ENCODE measurements around the gene MAP1LC3B2. TPM values are rescaled to one million over a fixed set of nuclear protein-coding genes. Genes with fewer than 3 reads are reported as not detected.
A peak's percentile ranks its signal among the peaks of the same experiment; 100 is the strongest.

The MAP1LC3B2 gene
- total and polyA plus RNA-seq, 2 donors from 2014 or later = 2.1 to 4.5 TPM

- FAIRE-seq (no peak), DNase-seq (peak in 1 of 5 donors; percentile 41)
- intact Hi-C loops (cut with DNase I) = loop anchor here (10.0 kb wide), 2 partner anchors 330 to 610 kb away; partner anchors contain the start of gene MED13L
- no peak for TF ChIP-seq CTCF (IDR thresholded peaks at IDR 0.05; ENCODE audit: borderline replicate concordance, extremely low read depth, insufficient read depth)
- Histone ChIP-seq H3K9me3 (ENCODE audit: control insufficient read depth in 2 of 3, insufficient read depth in 1 of 3, low read length in 3 of 3) (no peaks in the 10 kb centered on the region), H3K36me3 (ENCODE audit: control insufficient read depth in 2 of 3, insufficient read depth in 3 of 3, low read length in 3 of 3) (no peaks in the 10 kb centered on the region), H3K27me3 (ENCODE audit: control insufficient read depth, insufficient read depth, low read length) (no peaks in the 10 kb centered on the region), H3K9ac (ENCODE audit: low read length in 3 of 3) (no peak overlapping the region), H3K4me3 (ENCODE audit: low read length in 3 of 3) (no peak overlapping the region), H3K27ac (ENCODE audit: low read depth in 2 of 2, low read length in 2 of 2) (no peak overlapping the region), H3K4me1 (ENCODE audit: control insufficient read depth in 2 of 3, insufficient read depth in 2 of 3, low read depth in 1 of 3, low read length in 3 of 3) (peaks cover 0 to 4% (median 2%) of the 10 kb centered on the region in 3 donors)
These were observed 45.2 kb downstream of the MAP1LC3B2 start for GRCh38 chr12:116604178-116604895.

GRCh38 chr12:116604951-116605641, 45.9 kb downstream of the MAP1LC3B2 start:
- FAIRE-seq (no peak), DNase-seq (peak in 1 of 5 donors; percentile 18)
- no peak for TF ChIP-seq CTCF (IDR thresholded peaks at IDR 0.05; ENCODE audit: borderline replicate concordance, extremely low read depth, insufficient read depth)
- Histone ChIP-seq H3K9ac (ENCODE audit: low read length in 3 of 3) (no peak overlapping the region), H3K9me3 (ENCODE audit: control insufficient read depth in 2 of 3, insufficient read depth in 1 of 3, low read length in 3 of 3) (no peaks in the 10 kb centered on the region), H3K4me1 (ENCODE audit: control insufficient read depth in 2 of 3, insufficient read depth in 2 of 3, low read depth in 1 of 3, low read length in 3 of 3) (no peaks in the 10 kb centered on the region), H3K27ac (ENCODE audit: low read depth in 2 of 2, low read length in 2 of 2) (no peak overlapping the region), H3K4me3 (ENCODE audit: low read length in 3 of 3) (no peak overlapping the region), H3K36me3 (ENCODE audit: control insufficient read depth in 2 of 3, insufficient read depth in 3 of 3, low read length in 3 of 3) (no peaks in the 10 kb centered on the region), H3K27me3 (ENCODE audit: control insufficient read depth, insufficient read depth, low read length) (no peaks in the 10 kb centered on the region)
- intact Hi-C loops (cut with DNase I) = loop anchor here (10.0 kb wide), 2 partner anchors 330 to 610 kb away; partner anchors contain the start of gene MED13L

- no peak for TF ChIP-seq CTCF (IDR thresholded peaks at IDR 0.05; ENCODE audit: borderline replicate concordance, extremely low read depth, insufficient read depth)
- Histone ChIP-seq H3K9me3 (ENCODE audit: control insufficient read depth in 2 of 3, insufficient read depth in 1 of 3, low read length in 3 of 3) (no peaks in the 10 kb centered on the region), H3K9ac (ENCODE audit: low read length in 3 of 3) (no peak overlapping the region), H3K4me3 (ENCODE audit: low read length in 3 of 3) (no peak overlapping the region), H3K27ac (ENCODE audit: low read depth in 2 of 2, low read length in 2 of 2) (no peak overlapping the region), H3K27me3 (ENCODE audit: control insufficient read depth, insufficient read depth, low read length) (no peaks in the 10 kb centered on the region), H3K36me3 (ENCODE audit: control insufficient read depth in 2 of 3, insufficient read depth in 3 of 3, low read length in 3 of 3) (no peaks in the 10 kb centered on the region), H3K4me1 (ENCODE audit: control insufficient read depth in 2 of 3, insufficient read depth in 2 of 3, low read depth in 1 of 3, low read length in 3 of 3) (no peaks in the 10 kb centered on the region)
- FAIRE-seq (no peak), DNase-seq (no peak)
- intact Hi-C loops (cut with DNase I) = loop anchor here (10.0 kb wide), 2 partner anchors 332 to 612 kb away; partner anchors contain the start of gene MED13L
These were observed 47.2 kb downstream of the MAP1LC3B2 start for GRCh38 chr12:116606397-116606796.

Data from kidney (tissue), 14 donors.